Endothelial cell of umbilical vein (primary cell): ENCODE measurements around the gene RBM18.

ENCODE experiments used
- JUN ChIP-seq: IDR thresholded peaks from 2 replicates; pipeline ENCODE4 v1.6.1; 2011; ENCODE audit warnings: borderline replicate concordance, low read depth; ENCODE audit not compliant: insufficient read length, insufficient read depth
- POLR2A ChIP-seq: IDR thresholded peaks from 2 replicates; pipeline ENCODE4 v1.6.1; 2012; ENCODE audit warnings: low read depth, mild to moderate bottlenecking, control low read depth, low read length
- TF ChIP-seq, protein P1 (sequence below), 2 donors: IDR thresholded peaks; 1 replicate in 1 of 2; 2 replicates in 1 of 2; pipeline ENCODE4 v1.5.1; 2011; ENCODE audit warnings: low read length in 2 of 2, mild to moderate bottlenecking in 2 of 2, moderate library complexity in 2 of 2, control low read depth in 1 of 2, inconsistent platforms in 1 of 2, low read depth in 1 of 2; ENCODE audit not compliant: insufficient read depth in 1 of 2; ENCODE audit errors: extremely low read depth in 1 of 2

DNA sequence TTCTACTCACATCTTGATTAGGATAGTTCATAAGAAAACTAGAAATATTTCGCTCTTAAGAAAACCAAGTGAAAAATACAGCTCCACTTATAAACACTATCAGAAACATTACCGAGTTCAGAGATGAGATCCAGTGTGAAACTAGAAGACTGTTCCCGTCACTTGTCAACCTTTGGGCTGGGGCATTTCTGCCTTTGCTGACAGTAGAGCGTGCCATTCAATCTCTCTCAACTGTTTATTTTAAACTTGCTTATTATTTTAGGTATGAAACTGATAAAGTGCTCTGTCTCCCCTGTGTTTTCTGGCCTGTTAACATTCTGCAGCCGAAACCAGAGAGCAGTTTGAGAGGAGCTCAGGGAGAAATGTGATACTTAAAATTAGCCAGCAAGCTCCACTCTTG lies 16.7 kb upstream of the RBM18 start:
- TF ChIP-seq, protein P1, sequence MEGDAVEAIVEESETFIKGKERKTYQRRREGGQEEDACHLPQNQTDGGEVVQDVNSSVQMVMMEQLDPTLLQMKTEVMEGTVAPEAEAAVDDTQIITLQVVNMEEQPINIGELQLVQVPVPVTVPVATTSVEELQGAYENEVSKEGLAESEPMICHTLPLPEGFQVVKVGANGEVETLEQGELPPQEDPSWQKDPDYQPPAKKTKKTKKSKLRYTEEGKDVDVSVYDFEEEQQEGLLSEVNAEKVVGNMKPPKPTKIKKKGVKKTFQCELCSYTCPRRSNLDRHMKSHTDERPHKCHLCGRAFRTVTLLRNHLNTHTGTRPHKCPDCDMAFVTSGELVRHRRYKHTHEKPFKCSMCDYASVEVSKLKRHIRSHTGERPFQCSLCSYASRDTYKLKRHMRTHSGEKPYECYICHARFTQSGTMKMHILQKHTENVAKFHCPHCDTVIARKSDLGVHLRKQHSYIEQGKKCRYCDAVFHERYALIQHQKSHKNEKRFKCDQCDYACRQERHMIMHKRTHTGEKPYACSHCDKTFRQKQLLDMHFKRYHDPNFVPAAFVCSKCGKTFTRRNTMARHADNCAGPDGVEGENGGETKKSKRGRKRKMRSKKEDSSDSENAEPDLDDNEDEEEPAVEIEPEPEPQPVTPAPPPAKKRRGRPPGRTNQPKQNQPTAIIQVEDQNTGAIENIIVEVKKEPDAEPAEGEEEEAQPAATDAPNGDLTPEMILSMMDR (IDR thresholded peaks at IDR 0.05; ENCODE audit: extremely low read depth in 1 of 2, insufficient read depth in 1 of 2, low read depth in 1 of 2, low read length in 2 of 2) = no peak
- TF ChIP-seq JUN = no peak
- no peak for TF ChIP-seq POLR2A
